ENCODE results near the gene PGLYRP2.

- no peak for TF ChIP-seq POLR2A (IDR thresholded peaks at IDR 0.05; ENCODE audit: borderline replicate concordance, extremely low read depth, insufficient read depth, insufficient read length)
- no peak for TF ChIP-seq ZBTB33 (IDR thresholded peaks at IDR 0.05; ENCODE audit: extremely low read depth, insufficient replicate concordance, low read length)
- TF ChIP-seq CTCF (IDR thresholded peaks at IDR 0.05 in 2 of 3, conservative IDR thresholded peaks at IDR 0.05 in 1 of 3; ENCODE audit: borderline replicate concordance in 1 of 3, insufficient read depth in 1 of 3, low read depth in 2 of 3, low read length in 2 of 3): no peak
- no peak for TF ChIP-seq CEBPB (IDR thresholded peaks at IDR 0.05; ENCODE audit: low read depth)
- no peak for TF ChIP-seq POLR2AphosphoS5 (IDR thresholded peaks at IDR 0.05; ENCODE audit: low read depth, low read length)
- TF ChIP-seq ATF3 (IDR thresholded peaks at IDR 0.05): no peak
- TF ChIP-seq JUND (IDR thresholded peaks at IDR 0.05): no peak
- TF ChIP-seq EZH2 (IDR thresholded peaks at IDR 0.05): no peak
- no peak for TF ChIP-seq MAX (IDR thresholded peaks at IDR 0.05)
- TF ChIP-seq EGR1 (IDR thresholded peaks at IDR 0.05; ENCODE audit: low read depth): no peak
These were observed 23.0 kb upstream of the PGLYRP2 start for GRCh38 chr19:15502264-15502663.
